GM19240 (cell line): Measurements from ENCODE around the gene CABLES1.
"Not testable (repeated sequence)": the region's sequence is repeated elsewhere in the genome, so short reads cannot be mapped to it uniquely, and the experiment has no call there.

Source experiments
- DNase-seq: peaks from one replicate; pipeline ENCODE4 v3.0.0; 2011; ENCODE audit warnings: low spot score; ENCODE audit not compliant: insufficient read length

CABLES1 gene

DNA sequence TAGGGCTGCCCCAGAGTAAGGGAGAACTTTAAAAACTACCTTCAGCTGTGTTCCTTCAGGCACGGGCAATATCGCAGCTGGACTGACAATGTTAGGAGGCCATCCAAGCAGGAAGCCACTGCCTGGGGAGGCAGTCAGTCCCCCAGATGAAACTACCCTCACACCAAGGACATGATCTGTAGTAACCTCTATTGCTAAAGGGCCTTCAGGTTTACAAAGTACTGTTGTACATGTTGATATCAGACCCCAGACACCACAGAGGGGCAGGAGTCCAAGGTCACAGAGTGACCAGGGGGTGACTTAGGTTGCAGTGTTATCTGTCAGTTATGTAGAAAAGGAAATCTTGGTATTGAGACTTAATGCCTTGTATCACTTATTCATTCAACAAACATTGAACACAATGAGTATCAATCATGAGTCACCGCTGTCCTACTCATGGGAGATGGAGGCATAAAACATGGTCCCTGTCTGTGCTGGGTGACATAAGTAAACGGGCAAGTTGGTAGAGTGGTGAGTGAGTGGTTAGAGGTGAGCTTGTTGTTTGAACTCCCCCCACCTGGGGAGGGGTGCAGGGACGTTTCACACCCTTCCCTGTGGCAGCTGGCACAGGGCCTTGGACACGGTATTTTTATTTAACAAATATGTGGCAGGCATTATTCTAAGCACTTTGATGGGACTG, 7.1 kb downstream of the CABLES1 start:
- no peak for DNase-seq

DNA sequence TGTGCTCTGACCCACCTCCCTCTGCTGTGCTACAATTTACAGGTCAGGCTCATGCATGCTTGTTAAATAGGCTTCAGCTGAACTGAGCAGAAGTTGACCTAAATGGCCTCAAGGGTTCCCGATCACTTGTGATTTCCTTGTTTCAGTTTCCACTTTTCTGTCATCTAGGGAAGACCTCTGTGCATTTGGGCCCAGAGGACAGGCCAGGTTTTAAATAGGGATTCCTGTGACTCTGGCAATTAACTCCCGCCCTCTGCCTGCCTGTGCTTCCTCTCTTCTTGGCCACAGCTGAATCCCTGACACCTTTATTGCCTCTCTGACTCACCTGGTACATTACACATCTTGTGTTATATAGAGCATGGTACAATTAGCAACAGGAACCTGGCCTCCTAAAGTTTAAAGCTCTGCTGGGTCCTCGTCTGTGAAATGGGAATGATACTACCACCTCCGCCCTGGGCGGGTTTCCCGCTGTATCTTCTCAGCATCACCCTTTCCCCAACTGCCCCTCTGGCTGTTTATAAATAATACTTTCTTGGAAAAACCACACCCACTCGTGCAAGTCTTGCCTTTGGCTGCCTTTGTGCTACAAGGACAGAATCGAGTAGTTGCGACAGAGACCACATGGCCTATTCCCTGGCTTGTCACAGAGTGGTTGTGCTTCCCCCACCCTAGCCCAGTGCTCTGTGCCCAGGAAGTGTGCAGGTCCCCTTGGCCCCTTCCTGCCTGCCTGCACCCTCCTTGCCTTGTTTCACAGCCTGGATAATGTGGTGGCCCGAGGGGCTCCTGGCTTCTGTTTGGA, 7.9 kb downstream of the CABLES1 start:
- DNase-seq, result no peak

DNA sequence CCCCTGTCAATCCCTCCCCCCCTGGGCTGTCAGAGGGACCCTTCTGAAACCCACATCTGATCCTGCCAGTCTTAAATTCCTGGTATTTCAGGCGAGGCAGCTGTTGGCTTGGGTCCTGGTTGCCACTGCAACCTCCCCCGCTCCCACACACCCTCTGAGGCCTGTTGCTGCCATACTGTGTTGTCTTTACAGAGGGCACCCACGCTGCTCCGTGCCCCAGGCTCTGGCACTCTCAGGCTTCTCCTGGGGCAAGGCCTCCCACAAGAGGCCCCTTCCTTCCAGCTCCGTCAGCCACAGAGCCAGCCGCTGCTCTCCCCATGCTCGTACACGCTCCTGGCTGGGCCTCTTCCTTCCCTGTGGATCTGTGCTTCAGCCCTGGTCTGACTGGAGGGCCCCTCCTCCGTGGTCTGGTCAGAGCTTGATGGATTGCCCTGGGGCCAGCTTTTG, 8.6 kb downstream of the CABLES1 start:
- no peak for DNase-seq

DNA sequence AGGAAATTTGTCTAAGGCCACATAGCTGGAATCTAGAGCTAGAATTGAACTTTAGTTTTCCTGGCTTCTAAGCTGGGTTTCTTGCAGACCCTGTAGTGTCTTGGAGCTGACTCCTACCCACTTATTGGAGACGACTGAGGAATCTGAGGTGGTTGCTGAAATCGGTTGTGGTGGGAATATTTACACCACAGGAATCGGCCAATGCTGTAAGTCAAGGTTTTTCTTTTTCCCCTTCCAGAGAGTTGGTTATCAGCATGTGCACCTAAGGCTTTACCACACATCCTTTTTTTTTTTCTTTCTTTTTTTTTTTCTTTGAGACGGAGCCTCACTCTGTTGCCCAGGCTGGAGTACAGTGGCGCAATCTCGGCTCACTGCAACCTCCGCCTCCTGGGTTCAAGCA, 9.4 kb downstream of the CABLES1 start:
- no peak for DNase-seq

DNA sequence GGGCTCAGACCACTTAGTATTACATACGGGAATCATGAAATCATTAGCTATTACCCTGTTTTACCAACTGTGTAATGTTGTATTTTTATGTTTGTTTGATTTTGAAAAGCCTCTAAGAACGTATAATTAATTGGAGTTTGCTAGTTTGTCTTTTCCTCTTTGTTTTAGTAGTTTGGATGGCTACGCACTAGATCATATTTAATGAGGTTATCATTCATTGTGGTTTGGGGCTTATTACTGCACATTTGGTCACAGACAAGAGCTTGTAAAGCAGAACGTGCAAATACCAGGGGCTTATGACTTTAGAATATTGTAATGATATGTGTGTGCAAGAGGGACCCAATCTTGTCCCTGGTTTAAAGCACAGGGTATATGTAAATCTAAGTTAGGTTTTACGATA, 10.3 kb downstream of the CABLES1 start:
- no peak for DNase-seq

DNA sequence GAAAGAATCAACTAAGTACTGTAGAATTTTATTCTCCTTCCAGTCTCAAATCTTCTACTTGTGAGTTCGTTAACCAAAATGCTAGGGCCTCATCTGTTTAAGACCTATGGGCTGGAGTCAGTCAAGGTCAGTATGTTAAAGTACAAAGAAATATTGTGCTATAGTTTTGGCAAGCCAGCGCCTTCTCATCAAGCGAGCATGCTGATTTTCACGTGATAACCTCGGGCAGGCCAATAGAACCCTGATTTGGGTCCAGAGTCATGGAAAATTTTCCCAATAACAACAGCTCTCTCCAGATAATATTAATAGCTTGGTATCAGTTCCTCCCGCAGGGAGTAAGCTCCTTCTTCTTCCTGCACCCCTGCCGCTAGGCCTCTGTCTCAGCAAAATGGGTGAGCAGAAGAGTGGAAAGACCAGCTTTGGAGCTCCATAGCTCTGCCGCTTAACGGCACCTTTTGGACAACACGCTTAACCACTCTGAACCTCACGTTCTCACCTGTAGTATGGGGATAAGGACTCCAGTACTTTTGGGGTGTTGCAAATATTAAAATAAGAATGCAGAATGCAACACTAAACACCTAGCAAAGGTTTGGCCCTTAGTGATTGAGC, 11.7 kb downstream of the CABLES1 start:
- no peak for DNase-seq

DNA sequence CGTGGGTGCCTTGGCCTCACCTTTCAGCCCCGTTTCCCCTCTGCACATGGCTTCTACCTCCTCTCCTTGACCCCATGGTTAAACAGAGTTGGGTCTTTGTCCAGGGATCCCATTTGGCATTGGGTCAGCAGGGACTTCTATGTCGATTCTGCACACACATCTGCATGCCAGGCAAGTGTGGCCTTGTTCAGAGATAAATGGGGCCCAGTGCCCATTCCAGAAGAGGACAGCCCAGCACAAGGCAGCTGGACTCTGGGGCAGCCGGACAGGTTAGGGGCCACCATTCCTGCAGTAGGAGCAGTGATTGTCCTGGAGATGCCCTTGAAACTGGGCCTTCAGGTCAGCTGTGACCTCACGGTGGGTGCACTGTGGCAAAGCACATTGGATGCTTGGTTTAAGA, 13.1 kb downstream of the CABLES1 start:
- no peak for DNase-seq

DNA sequence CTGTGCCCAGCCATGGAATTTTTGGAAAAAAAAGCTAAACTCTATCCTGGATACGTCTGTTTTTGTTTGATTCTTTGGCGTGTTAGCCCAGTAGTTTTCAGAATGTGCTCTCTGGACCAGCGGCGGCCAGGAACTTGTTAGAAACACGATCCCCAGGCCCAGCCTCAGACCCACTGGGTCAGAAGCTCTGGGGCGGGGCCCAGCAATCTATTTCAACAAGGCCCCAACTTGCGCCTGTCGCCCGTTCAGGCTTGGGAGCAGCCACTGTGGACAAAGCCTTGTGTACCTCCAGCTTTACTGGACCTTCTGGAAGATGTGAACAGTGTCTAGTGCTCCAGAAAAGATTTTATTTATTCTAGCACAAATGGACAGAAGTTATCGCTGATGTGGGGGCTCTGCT, 14.3 kb downstream of the CABLES1 start:
- no peak for DNase-seq

DNA sequence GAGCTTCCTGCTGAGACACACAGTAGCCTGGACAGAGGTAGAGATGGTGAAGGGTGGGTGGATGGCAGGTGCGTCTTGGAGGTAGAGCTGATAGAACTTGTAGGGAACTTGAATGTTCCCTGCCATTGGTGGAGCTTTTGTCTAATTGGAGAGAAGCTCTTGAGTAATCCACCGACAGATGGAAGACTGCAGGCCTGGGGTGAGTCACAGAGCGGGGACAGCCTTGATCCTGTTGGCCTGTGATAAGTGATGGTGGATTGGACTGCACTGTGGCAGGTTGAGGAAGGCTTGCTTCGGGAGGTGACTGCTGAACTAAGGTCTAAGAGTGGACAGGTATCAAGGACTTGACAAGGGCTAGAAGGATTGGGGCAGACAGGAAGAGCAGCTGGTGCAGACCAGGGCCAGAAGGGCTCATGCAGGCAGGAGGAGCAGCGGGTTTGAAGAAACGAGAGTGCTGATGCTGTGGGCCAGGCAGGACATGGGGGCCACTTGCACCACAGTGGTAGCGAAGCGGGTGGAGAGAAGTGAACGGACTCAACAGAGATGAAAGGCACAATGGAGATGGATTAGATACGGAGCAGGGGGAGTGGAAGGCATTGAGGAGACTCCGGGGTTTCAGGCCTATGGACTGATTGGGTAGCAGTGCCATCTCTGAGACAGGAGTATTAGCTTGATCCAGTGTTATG, 16.3 kb downstream of the CABLES1 start:
- no peak for DNase-seq

DNA sequence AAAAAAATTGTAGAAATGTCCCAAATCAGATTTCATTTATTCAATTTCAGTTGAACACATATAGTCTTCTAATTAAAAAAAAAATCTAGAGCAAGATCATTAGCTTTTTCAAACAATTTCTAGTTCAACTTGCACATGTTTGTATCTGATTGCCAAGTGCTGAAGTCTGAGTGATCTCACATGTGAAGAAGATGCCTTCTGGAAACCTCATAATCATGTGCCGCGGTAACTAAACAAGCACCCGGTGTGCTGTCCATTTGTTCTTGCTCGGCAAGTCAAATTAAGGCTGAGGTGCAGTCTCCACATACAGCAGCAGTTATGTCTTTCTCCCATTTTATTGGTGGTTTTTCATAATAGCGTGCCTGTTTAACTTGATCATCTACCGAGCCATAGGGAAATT, 18.7 kb downstream of the CABLES1 start:
- no peak for DNase-seq

DNA sequence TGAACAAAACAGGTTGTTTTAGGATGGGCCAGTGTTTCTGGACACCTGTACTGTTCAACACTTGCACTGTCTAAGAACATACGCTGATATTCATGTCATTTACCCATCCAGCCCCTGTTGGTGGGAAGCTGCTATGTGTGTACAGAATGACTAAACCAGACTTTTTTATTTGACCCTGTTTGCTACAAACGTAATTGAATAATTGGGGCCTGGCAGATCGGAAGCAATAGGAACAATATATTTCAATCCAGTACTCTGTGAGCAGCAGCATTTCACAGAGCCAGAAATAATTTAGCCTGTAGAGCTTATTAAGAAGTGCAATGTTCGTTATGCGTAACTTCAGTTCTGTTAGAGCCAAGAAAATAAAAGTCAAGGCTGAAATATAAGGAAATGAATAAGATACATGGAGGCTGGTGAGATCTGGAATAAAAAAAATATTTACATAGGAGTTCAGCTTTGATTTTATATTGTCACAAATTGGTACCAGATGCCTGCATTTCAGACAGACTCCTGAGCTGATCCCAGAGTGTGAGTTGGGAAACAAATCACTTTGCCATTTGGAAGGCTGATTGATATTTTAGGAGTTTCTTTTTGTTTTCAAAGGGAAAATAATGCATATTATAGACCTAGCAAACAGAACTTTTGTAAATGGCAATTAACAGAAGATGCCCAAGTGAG, 19.7 kb downstream of the CABLES1 start:
- DNase-seq, result no peak

DNA sequence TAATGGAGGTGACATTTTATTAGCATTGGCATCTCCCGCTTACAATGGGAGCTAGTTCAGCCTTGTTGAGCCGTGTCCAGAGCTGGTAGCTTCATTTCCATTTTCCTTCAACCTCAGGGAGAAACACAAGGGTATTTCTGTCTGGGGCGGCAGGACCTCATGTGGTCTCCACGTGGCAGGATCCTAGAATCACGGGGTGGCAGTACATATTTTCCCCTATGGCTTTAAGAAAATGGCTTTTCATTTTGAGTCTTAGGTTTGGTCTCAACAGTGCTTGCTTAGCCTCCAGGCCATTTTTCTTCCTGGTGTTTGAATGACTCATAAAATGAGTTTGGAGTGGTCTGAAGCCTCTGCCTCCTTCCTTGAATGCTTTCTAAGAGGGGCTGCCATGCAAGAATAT, 20.3 kb downstream of the CABLES1 start:
- no peak for DNase-seq

DNA sequence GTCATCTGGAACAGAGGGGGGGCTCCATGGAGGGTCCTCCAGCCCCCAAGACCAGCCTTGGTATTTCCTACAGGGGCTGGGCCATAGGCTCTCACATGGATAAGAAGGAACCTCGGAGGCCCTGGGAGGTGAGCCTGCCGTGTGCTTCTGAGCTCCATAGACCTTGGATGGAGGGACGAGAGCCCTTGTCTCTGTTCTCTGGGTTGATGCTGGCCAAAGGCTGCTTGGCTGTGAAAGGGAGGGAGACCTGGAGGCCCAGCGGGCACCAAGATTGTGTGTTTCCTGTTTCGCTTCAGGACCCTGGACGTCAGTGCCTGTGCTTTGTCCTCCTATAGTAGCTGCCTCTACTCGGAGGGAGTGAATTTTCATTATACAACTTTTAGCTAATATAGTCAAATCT, 20.8 kb downstream of the CABLES1 start:
- DNase-seq, result no peak

DNA sequence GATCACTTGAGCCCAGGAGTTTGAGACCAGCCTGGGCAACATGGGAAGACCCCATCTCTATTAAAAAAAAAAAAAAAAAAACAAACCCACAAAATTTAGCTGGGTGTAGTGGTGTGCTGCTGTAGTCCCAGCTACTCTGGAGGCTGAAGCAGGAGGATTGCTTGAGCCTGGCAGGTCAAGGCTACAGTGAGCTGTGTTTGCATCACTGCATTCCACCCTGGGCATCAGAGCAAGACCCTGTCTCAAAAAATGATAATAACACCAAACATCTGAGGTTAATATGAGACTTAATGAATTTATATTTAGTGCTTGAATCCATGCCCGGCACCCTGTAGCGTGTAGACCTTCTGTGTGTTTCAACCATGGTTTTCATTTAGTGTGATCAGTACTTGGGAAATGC, 22.8 kb downstream of the CABLES1 start:
- no peak for DNase-seq

DNA sequence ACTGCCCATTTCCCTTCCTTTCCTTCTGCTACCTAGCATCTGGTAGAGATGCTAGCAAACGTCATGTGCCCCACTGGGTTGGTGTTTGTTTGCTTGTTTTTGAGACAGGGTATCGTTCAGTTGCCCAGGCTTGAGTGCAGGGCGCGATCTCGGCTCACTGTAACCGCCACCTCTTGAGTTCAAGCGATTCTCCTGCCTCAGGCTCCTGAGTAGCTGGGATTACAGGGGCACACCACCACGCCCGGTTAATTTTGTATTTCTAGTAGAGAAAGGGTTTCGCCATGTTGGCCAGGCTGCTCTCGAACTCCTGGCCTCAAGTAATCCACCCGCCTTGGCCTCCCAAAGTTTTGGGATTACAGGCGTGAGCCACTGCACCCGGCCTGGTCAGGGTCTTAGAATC, 23.6 kb downstream of the CABLES1 start:
- not testable (repeated sequence) for DNase-seq

DNA sequence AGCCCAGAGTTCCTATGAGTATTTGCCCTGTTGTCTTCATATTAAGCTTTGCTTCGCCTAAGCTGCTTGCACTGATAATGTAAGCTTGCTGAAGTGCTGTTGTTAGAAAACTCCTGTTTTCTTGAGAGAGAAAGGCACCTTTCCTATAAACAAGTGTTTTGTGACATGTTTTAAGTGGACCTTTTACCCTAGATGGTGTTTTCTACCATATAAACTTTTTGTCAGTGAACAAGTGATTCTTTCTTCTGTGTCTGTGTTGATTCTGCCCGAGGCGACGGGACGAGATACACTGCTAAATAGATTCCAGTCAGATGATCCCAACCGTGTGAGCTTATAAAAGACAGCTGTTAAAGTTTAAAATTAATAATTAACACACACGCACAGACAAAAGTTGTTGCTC, 24.1 kb downstream of the CABLES1 start:
- DNase-seq, result no peak

DNA sequence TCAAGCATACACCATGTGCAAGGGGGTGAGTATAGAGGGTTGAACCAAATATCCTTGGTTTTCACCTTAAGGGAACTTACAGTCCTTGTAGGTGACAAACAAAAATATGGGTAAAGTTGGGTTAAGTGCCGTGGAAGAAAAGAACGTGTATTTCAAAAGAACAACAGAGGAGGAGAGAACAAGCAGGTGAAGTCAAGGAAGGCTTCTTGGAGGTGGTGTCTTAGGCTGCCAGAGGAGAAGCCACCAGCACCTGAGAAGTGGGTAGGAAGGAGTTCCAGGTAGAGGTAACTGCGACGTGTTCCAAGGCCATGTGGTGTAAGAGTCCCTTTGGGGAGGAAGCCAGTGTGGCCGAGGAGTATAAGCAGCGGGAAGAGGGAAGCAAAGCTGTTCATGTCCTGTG, 27.2 kb downstream of the CABLES1 start:
- no peak for DNase-seq

DNA sequence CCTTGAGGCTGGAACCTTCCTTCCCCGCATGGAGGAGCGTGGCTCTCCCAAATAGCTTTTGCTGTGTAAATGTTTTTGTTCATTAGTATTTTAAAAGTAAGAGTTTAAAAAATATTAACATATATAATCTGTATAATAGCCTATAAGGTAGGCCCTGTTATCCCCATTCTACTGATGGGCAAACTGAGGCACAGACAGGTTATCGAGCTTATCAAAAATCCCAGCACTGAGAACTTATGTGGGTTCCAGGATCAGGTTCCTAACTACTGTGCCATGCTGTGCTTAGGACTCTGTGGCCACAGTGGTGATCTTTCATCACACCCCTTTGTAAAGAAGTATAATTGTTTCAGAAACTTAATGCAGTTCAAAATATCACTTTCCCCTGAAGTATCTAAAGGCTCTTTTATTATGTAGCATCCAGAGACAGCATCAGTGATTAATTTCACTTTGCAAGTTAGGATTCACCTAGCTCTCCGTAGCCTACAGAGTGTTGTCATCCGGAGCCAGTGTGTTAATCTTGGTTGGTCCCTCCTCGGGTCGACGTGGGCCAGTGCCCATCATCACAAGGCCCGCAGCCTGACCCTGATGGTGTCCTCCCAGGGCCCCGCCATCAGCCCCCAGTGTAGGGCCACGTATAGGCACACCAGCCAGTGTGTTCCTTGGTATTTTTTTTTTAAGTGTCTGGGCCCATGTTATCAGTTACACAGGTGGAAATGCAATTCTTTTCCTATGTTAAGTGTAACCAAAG, 28.7 kb downstream of the CABLES1 start:
- no peak for DNase-seq

DNA sequence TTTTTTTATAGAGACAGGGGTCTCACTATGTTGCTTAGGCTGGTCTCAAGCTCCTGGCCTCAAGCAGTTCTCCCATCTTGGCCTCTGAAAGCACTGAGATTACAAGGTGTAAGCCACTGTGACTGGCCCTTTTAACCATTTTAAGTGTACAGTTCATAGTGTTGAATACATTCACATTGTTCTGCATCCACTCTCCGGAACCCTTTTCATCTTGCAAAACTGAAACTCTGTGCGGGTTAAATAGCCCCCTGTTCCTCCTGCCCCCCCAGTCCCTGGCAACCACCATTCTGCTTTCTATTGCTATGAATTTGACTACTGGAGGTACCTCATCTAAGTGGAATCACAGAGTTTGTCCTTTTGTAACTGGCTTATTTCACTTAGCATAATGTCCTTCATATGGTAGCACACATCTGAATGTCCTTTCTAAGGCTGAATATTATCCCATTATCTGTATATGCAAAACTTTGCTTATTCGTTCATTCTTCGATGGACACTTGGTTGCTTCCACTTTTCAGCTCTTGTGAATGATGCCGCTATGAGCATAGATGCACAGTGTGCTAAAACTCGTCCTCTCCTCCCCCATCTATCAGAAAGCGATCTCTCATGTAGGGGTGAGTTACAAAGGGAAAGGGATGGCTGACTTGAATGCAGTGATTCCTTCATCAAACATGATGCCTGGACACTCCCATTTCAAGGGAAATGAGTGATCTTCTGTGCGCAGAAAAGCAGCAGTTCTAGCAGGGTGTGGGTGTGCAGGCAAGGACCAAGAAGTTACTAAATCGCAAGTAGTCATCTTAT, 30.2 kb downstream of the CABLES1 start:
- DNase-seq, result no peak
